22Rv1 (cell line): Measurements from ENCODE around the gene GPR85.

Experiments
- ZFX ChIP-seq: fragments of 450-650 bp; IDR thresholded peaks from 2 replicates; pipeline ENCODE4 v1.6.1; 2017; ENCODE audit warnings: antibody characterized with exemption, borderline replicate concordance
- TF ChIP-seq, protein P1 (sequence below): fragments of 450-650 bp; IDR thresholded peaks from 2 replicates; pipeline ENCODE4 v1.5.1; 2017; ENCODE audit warnings: mild to moderate bottlenecking

DNA sequence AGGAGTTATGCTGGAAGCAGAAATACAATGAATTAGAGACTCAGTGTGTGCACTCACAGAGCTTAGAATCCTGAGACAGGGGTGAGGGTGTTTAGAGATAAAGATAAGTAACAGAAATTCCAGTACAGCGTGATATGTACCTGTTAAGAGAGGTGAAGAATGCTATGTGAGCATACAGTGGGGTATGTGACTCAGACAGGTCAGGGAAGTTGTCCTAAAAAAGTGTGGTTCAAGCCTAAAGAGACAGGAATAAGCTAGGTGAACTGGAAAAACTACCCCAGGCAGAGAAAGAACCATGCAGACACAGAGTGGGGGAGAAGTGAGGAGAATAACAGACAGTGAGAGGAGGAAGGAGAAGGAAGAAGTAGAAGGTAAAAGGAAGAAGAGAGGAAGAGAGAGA lies 23.1 kb upstream of the GPR85 start:
- TF ChIP-seq, protein P1, sequence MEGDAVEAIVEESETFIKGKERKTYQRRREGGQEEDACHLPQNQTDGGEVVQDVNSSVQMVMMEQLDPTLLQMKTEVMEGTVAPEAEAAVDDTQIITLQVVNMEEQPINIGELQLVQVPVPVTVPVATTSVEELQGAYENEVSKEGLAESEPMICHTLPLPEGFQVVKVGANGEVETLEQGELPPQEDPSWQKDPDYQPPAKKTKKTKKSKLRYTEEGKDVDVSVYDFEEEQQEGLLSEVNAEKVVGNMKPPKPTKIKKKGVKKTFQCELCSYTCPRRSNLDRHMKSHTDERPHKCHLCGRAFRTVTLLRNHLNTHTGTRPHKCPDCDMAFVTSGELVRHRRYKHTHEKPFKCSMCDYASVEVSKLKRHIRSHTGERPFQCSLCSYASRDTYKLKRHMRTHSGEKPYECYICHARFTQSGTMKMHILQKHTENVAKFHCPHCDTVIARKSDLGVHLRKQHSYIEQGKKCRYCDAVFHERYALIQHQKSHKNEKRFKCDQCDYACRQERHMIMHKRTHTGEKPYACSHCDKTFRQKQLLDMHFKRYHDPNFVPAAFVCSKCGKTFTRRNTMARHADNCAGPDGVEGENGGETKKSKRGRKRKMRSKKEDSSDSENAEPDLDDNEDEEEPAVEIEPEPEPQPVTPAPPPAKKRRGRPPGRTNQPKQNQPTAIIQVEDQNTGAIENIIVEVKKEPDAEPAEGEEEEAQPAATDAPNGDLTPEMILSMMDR, result no peak
- no peak for TF ChIP-seq ZFX
